ENCODE results near the gene MTHFD1.

The MTHFD1 gene

GRCh38 chr14:64387782-64388532 is at the start of gene MTHFD1:
TSS of gene MTHFD1 (plus strand) at chr14:64388353. CDS start at chr14:64388428, 75 bp downstream.
- TF ChIP-seq GATA2 (IDR thresholded peaks at IDR 0.05; ENCODE audit: low read depth, low read length): no peak
- TF ChIP-seq GATA3 (IDR thresholded peaks at IDR 0.05; ENCODE audit: low read depth, low read length): no peak

DNA sequence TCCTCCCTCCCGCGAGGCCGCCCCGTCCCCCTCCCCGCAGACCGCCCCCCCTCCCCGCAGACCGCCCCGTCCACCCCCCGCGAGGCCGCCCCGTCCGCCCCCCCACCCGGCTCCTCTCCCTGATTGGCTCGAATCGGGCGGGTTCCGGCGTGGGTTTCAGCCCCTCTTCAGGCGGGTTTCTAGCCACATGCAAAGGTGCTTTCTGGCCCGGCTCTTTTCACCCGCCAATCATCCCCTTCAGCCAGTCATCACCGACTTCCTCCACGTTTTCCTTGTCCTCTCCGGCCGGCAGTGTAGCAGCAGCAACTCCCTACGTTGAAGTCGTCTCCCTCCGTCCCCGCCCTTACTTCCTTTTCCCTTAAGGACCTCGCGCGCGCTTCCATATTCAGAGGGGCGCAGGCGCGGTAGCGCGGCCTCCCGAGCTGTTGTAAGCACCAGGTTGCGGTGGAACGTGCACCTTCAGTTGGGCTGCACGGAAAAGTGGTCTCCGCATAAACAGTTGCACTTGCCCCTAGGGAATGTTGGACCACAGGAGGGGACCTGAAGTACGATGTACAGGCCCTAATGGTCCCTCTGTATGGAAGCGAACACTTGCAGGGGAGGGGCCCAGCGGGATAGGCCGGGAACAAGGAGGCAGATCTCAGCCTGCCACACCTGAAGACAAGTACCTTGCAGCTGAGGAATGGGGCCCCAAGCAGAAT is 49.4 kb upstream of the MTHFD1 start:
- no peak for TF ChIP-seq GATA2 (IDR thresholded peaks at IDR 0.05; ENCODE audit: low read depth, low read length)
- no peak for TF ChIP-seq GATA3 (IDR thresholded peaks at IDR 0.05; ENCODE audit: low read depth, low read length)

GRCh38 chr14:64340560-64341196 is 47.5 kb upstream of the MTHFD1 start:
- no peak for TF ChIP-seq GATA2 (IDR thresholded peaks at IDR 0.05; ENCODE audit: low read depth, low read length)
- no peak for TF ChIP-seq GATA3 (IDR thresholded peaks at IDR 0.05; ENCODE audit: low read depth, low read length)

GRCh38 chr14:64347748-64348147 is 40.4 kb upstream of the MTHFD1 start:
- TF ChIP-seq GATA2 (IDR thresholded peaks at IDR 0.05; ENCODE audit: low read depth, low read length) (no peak), GATA3 (IDR thresholded peaks at IDR 0.05; ENCODE audit: low read depth, low read length) (no peak)

DNA sequence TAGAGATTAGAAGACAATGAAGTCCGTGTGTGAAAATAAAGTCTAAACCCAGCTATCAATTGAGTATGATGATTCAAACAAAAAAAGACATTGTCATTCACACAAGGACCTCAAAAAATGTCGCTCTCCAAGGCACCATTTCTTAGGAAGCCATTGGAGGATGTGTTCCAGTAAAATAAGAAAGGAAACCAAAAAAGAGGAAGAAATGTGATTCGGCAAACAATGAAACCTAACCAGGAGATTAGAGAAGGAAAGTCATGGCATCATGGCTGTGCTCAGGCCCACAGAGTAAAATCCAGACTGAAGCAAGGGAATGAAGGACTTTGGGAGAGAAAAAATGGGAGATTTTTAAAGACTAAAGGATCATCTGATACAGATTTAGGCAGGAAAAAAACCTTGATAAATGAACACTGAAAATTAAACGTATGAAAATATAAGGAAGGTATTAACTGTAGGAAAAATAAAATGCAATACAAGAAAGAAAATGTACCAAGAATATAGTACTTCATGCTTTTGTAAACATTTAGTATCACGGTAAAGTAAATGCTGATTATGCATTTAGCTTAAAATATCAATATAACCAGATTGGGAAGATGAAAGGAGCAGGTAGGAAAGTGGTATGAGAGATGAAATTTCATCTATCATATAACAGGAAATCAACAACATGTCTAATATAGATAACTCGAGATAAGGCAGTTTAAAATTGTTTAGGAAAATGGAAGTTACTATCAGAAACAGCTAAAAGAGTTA is 38.2 kb upstream of the MTHFD1 start:
- no peak for TF ChIP-seq GATA3 (IDR thresholded peaks at IDR 0.05; ENCODE audit: low read depth, low read length)
- TF ChIP-seq GATA2 (IDR thresholded peaks at IDR 0.05; ENCODE audit: low read depth, low read length): no peak

GRCh38 chr14:64363265-64363846 is 24.8 kb upstream of the MTHFD1 start:
- TF ChIP-seq GATA2 (IDR thresholded peaks at IDR 0.05; ENCODE audit: low read depth, low read length) (no peak), GATA3 (IDR thresholded peaks at IDR 0.05; ENCODE audit: low read depth, low read length) (no peak)

GRCh38 chr14:64364907-64365306 is 23.2 kb upstream of the MTHFD1 start:
- TF ChIP-seq GATA2 (IDR thresholded peaks at IDR 0.05; ENCODE audit: low read depth, low read length) (no peak), GATA3 (IDR thresholded peaks at IDR 0.05; ENCODE audit: low read depth, low read length) (no peak)

DNA sequence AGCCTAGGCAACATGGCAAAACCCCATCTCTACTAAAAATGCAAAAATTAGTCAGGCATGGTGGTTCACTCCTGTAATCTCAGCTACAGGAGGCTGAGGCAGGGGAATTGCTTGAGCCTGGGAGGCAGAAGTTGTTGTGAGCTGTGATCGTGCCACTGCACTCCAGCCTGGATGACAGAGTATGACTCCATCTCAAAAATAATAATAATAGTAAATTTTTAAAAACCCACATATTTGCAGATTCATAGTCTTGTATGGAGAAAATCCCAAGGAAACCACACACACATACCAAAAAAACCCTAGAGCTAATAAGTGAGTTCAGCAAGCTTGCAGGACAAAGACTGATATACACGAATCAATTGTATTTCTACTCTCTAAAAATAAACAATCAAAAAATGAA is 19.0 kb upstream of the MTHFD1 start:
- TF ChIP-seq GATA3 (IDR thresholded peaks at IDR 0.05; ENCODE audit: low read depth, low read length) (no peak), GATA2 (IDR thresholded peaks at IDR 0.05; ENCODE audit: low read depth, low read length) (no peak)

- TF ChIP-seq GATA2 (IDR thresholded peaks at IDR 0.05; ENCODE audit: low read depth, low read length) (no peak), GATA3 (IDR thresholded peaks at IDR 0.05; ENCODE audit: low read depth, low read length) (no peak)
Observed at GRCh38 chr14:64387232-64387781, 846 bp upstream of the MTHFD1 start.

DNA sequence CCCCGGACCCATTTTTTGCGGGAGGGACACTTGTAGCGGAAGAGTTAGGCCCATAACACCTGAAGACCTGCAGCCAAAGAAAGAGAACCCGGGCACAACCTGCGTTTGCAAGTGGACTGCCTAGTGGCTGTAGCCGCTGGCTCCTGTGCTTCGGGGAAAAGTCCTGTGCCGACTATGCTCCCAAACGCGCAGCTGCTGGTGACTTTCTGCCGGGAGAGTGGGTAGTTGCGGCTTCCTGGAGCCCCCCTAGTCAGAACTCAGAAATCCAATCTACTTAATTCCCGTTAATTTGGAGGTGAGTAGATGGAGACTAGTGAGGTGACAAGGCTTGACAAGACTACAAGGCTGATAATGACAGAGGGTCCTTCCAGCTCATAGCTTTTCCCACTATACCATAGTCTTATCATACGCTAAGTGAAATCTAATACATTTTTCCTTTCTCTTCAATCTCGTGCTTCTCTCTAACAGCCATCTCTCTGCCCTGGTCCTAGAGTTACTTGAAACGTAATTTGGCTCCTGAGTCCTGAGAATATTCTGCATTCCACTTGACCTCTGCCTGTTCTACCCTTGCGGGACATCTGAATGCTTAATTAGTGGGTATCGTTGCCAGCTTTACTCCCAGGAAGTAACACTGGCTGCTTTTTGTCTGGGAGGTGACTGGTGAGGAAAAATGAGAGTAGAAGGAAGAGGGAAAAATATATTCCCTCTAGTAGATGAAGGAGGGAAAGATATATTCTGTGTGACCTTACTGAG is 556 bp downstream of the MTHFD1 start:
- TF ChIP-seq GATA2 (IDR thresholded peaks at IDR 0.05; ENCODE audit: low read depth, low read length): no peak

DNA sequence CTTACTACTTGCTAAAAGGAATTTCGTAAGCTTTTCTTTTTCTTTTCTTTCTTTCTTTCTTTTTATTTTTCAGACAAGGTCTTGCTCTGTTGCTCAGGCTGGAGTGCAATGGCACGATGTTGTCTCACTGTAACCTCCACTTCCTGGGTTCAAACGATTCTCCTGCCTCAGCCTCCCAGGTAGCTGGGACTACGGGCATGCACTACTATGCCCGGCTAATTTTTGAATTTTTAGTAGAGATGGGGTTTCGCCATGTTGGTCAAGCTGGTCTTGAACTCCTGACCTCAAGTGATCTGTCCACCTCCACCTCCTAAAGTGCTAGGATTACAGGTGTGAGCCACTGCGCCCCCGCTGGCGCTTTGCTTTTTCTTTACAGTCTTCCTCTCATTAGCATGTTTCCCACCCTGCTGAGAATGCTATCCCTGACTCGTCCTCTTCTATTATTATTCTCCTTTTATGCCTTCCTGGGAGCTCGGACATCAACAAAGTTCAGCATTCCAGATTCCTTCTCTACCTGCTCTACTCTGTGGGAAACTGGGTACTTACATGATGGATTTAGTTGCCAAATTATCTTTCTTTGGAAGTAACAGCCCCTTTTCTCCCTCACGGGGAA is 3.1 kb downstream of the MTHFD1 start:
- TF ChIP-seq GATA2 (IDR thresholded peaks at IDR 0.05; ENCODE audit: low read depth, low read length): no peak
- no peak for TF ChIP-seq GATA3 (IDR thresholded peaks at IDR 0.05; ENCODE audit: low read depth, low read length)

DNA sequence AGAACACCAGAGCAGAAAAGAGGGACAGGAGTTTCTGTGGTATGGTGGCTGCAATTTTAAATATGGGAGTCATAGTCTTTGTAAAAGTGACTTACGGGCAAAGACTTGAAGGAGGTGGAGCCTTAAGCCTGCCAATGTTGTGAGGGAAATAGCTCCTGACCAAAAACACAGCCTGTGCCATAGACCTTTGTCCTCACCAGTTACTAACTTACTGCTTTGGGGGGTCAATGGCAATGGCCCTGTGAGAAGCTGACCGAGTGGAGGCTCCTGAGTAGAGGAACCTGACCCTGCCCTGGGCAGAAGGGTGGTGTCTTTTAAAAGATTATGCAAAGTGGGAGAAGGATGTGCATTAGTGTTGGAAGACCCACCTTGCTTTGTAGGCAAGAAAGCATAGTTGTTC is 3.8 kb downstream of the MTHFD1 start:
- TF ChIP-seq GATA2 (IDR thresholded peaks at IDR 0.05; ENCODE audit: low read depth, low read length) (no peak), GATA3 (IDR thresholded peaks at IDR 0.05; ENCODE audit: low read depth, low read length) (no peak)
